CD14-positive monocyte (primary cell): ENCODE results near the gene STARD13. TPM values are rescaled to one million over a fixed set of nuclear protein-coding genes. Genes with fewer than 3 reads are reported as not detected.

Experiments used
- DNase-seq, 3 donors: peaks; one replicate each; pipeline ENCODE4 v3.0.0-alpha.2; 2011 to 2022
- H2AFZ ChIP-seq: 2 replicates; pipeline ENCODE4 v1.6.0; 2012; ENCODE audit warnings: mild to moderate bottlenecking, low read depth, low read length, inconsistent platforms; ENCODE audit not compliant: insufficient read depth, poor library complexity, severe bottlenecking
- H3K27ac ChIP-seq, 2 donors: 1 replicate in 1 of 2; 2 replicates in 1 of 2; pipeline ENCODE4 v1.5.1; 2012 to 2013; ENCODE audit warnings: low read length in 2 of 2, control low read depth in 1 of 2, inconsistent platforms in 1 of 2, low read depth in 1 of 2, mild to moderate bottlenecking in 1 of 2
- H3K27me3 ChIP-seq, 2 donors: one replicate each; pipeline versions ENCODE4 v1.6.0 to v1.6.1; 2011 to 2013; ENCODE audit warnings: low read length in 2 of 2; ENCODE audit not compliant: control insufficient read depth in 2 of 2, insufficient read depth in 2 of 2
- H3K36me3 ChIP-seq, 2 donors: replicated peaks in 1 of 2; 1 replicate in 1 of 2; 2 replicates in 1 of 2; pipeline versions ENCODE4 v1.5.1 to v1.6.1; 2012 to 2013; ENCODE audit warnings: low read length in 2 of 2, control low read depth in 1 of 2, inconsistent platforms in 1 of 2, mild to moderate bottlenecking in 1 of 2; ENCODE audit not compliant: insufficient read depth in 2 of 2, control insufficient read depth in 1 of 2
- H3K4me1 ChIP-seq, 2 donors: 1 replicate in 1 of 2; 2 replicates in 1 of 2; pipeline versions ENCODE4 v1.5.1 to v1.6.1; 2012 to 2013; ENCODE audit warnings: low read length in 2 of 2, control low read depth in 1 of 2, inconsistent platforms in 1 of 2, mild to moderate bottlenecking in 1 of 2, moderate library complexity in 1 of 2; ENCODE audit not compliant: insufficient read depth in 2 of 2, control insufficient read depth in 1 of 2
- H3K4me2 ChIP-seq: replicated peaks from 2 replicates; pipeline ENCODE3; 2012; ENCODE audit warnings: low read length, moderate library complexity, mild to moderate bottlenecking; ENCODE audit not compliant: poor library complexity, severe bottlenecking; ENCODE audit errors: extremely low read depth
- H3K4me3 ChIP-seq, 3 experiments: fragments of 200-600 bp in 1 of 3; sonication (generic) in 1 of 3; replicated peaks in 1 of 3; 1 replicate in 2 of 3; 2 replicates in 1 of 3; pipeline ENCODE4 v1.5.1; 2011 to 2013; ENCODE audit warnings: low read length in 3 of 3, mild to moderate bottlenecking in 3 of 3, control low read depth in 2 of 3, low read depth in 2 of 3, inconsistent platforms in 1 of 3, moderate library complexity in 1 of 3
- H3K79me2 ChIP-seq: 2 replicates; pipeline ENCODE4 v1.6.0; 2012; ENCODE audit warnings: mild to moderate bottlenecking, control low read depth, inconsistent platforms, low read length, moderate library complexity; ENCODE audit not compliant: insufficient read depth
- H3K9ac ChIP-seq: 2 replicates; pipeline ENCODE4 v1.6.0; 2017; ENCODE audit warnings: low read length, mild to moderate bottlenecking; ENCODE audit not compliant: insufficient read depth, poor library complexity, severe bottlenecking
- H3K9me3 ChIP-seq, 2 donors: replicated peaks in 1 of 2; 1 replicate in 1 of 2; 2 replicates in 1 of 2; pipeline versions ENCODE4 v1.5.1 to v1.6.1; 2012 to 2013; ENCODE audit warnings: low read length in 2 of 2, control low read depth in 1 of 2; ENCODE audit not compliant: control insufficient read depth in 1 of 2, insufficient read depth in 1 of 2
- H4K20me1 ChIP-seq: 2 replicates; pipeline ENCODE4 v1.6.0; 2012; ENCODE audit warnings: mild to moderate bottlenecking, low read length, control low read depth, moderate library complexity; ENCODE audit not compliant: insufficient read depth
- H3K27ac Mint-ChIP-seq, 7 donors: one replicate each; pipeline ENCODE4 v1.8.0; 2020; ENCODE audit warnings: mild to moderate bottlenecking in 7 of 7, mixed read lengths in 7 of 7, moderate library complexity in 6 of 7, inconsistent platforms in 2 of 7
- H3K27me3 Mint-ChIP-seq, 3 donors: one replicate each; pipeline ENCODE4 v1.8.0; 2021 to 2022; ENCODE audit warnings: low read depth in 3 of 3, mild to moderate bottlenecking in 3 of 3, mixed read lengths in 3 of 3, moderate library complexity in 3 of 3, inconsistent platforms in 1 of 3
- H3K36me3 Mint-ChIP-seq, 2 donors: one replicate each; pipeline ENCODE4 v1.8.0; 2020; ENCODE audit warnings: mixed read lengths in 2 of 2, inconsistent platforms in 1 of 2, mild to moderate bottlenecking in 1 of 2
- H3K4me1 Mint-ChIP-seq: one replicate; pipeline ENCODE4 v1.8.0; 2020; ENCODE audit warnings: mild to moderate bottlenecking, mixed read lengths
- H3K4me3 Mint-ChIP-seq, 2 donors: one replicate each; pipeline ENCODE4 v1.8.0; 2020; ENCODE audit warnings: mild to moderate bottlenecking in 2 of 2, mixed read lengths in 2 of 2, moderate library complexity in 1 of 2
- H3K9me3 Mint-ChIP-seq, 7 donors: one replicate each; pipeline ENCODE4 v1.8.0; 2020 to 2022; ENCODE audit warnings: mixed read lengths in 7 of 7, mild to moderate bottlenecking in 6 of 7, moderate library complexity in 6 of 7, inconsistent platforms in 2 of 7
- WGBS: methylation state at CpG from one replicate; pipeline ENCODE4 v1.1.5; 2013; ENCODE audit warnings: missing lambda C conversion rate; ENCODE audit not compliant: insufficient coverage; 5-methylcytosine and 5-hydroxymethylcytosine counted together
- intact Hi-C, 2 donors: fragments of 100-400 bp; cut with micrococcal nuclease; formaldehyde crosslinking; loops; one replicate each; pipeline versions ENCODE4 v1.15.0 to v1.15.1; 2023
- polyA plus RNA-seq, 3 donors: library from polyadenylated mRNA; depleted of rRNA in 1 of 3; unstranded in 2 of 3; stranded (reverse) in 1 of 3; fragments of 300-500 nt in 2 of 3; fragments of >200 nt in 1 of 3; fragmentation: Illumina TruSeq in 2 of 3; gene quantifications; 1 replicate in 2 of 3; 2 replicates in 1 of 3; pipeline ENCODE4 v1.2.3, GENCODE V29; 2012 to 2021
- TF ChIP-seq, protein P1 (sequence below): fragments of 200-600 bp; IDR thresholded peaks from one replicate; pipeline ENCODE4 v1.8.0; 2022; ENCODE audit warnings: antibody characterized with exemption, mild to moderate bottlenecking

STARD13 gene
- polyA plus RNA-seq, 3 donors: 0.37 to 0.69 (median 0.60) TPM

DNA sequence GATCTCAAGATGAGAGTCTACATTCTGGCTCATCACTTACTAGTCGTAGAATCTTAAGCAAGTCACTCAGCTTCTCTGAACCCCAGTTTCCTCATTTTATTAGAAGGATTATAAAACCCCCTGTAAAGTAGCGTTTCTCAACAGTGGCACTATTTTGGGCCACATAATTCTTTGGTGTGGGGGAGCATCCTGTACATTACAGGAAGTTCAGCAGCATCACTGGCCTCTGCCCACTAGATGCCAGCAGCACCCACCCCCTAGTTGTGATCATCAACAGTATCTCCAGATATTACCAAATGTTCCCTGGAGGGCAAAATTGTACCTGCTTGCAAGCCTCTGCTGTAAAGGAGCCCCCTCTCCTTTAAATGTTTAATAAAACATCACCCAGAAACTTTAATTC, 22.6 kb downstream of the STARD13 start:
- intact Hi-C loops: no loop called here
- Histone ChIP-seq H3K79me2 (no peaks in the 10 kb centered on the region), H3K9me3 (no peaks in the 10 kb centered on the region), H3K4me1 (peaks cover 8 to 11% of the 10 kb centered on the region in 2 donors), H3K9ac (no peak overlapping the region), H4K20me1 (no peaks in the 10 kb centered on the region), H3K36me3 (no peaks in the 10 kb centered on the region), H3K4me2 (no peak overlapping the region), H3K27ac (peak overlapping the region in 1 of 2 donors; percentile 23), H3K4me3 (no peak overlapping the region), H3K27me3 (no peaks in the 10 kb centered on the region), H2AFZ (peak overlapping the region; percentile 13)
- Mint-ChIP-seq H3K27ac (peak overlapping the region in 5 of 7 donors; percentile 7 to 89 (median 72)), H3K9me3 (no peaks in the 10 kb centered on the region), H3K27me3 (no peaks in the 10 kb centered on the region), H3K4me3 (no peak overlapping the region), H3K4me1 (peaks cover 27% of the 10 kb centered on the region), H3K36me3 (no peaks in the 10 kb centered on the region)
- no CpG with 5 or more reads among the region's 2 CpGs for WGBS
- peak; percentile 14 to 53 (median 32) for DNase-seq
- TF ChIP-seq, protein P1, sequence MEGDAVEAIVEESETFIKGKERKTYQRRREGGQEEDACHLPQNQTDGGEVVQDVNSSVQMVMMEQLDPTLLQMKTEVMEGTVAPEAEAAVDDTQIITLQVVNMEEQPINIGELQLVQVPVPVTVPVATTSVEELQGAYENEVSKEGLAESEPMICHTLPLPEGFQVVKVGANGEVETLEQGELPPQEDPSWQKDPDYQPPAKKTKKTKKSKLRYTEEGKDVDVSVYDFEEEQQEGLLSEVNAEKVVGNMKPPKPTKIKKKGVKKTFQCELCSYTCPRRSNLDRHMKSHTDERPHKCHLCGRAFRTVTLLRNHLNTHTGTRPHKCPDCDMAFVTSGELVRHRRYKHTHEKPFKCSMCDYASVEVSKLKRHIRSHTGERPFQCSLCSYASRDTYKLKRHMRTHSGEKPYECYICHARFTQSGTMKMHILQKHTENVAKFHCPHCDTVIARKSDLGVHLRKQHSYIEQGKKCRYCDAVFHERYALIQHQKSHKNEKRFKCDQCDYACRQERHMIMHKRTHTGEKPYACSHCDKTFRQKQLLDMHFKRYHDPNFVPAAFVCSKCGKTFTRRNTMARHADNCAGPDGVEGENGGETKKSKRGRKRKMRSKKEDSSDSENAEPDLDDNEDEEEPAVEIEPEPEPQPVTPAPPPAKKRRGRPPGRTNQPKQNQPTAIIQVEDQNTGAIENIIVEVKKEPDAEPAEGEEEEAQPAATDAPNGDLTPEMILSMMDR: peak; percentile 29

DNA sequence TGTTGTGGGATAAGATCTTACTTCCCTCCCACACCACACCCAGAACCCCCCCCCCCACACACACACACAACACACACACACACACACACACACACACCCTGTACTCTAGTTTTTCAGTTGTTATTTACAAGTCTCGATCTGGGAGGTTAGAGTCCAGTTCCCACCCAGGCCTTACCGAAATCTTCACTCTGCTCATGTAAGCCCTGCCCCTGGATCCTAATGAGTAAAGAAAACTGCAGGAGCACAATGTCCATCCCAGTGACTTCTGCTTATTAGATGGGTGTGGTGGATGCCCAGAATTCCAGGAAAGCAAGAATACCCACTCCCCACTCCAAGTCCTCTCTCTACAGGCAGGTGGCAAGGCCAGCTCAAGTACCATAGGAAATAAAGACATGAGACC, 23.0 kb downstream of the STARD13 start:
- H3K4me1 Mint-ChIP-seq: peaks cover 27% of the 10 kb centered on the region
- Histone ChIP-seq H3K4me1 (peaks cover 8 to 11% of the 10 kb centered on the region in 2 donors), H3K9me3 (no peaks in the 10 kb centered on the region), H3K27ac (peak overlapping the region in 1 of 2 donors; percentile 23), H3K4me2 (no peak overlapping the region), H3K79me2 (no peaks in the 10 kb centered on the region), H3K36me3 (no peaks in the 10 kb centered on the region), H3K27me3 (no peaks in the 10 kb centered on the region), H2AFZ (peak overlapping the region; percentile 13), H3K4me3 (no peak overlapping the region), H4K20me1 (no peaks in the 10 kb centered on the region), H3K9ac (no peak overlapping the region)
- no peaks in the 10 kb centered on the region for H3K9me3 Mint-ChIP-seq
- no peaks in the 10 kb centered on the region for H3K27me3 Mint-ChIP-seq
- H3K4me3 Mint-ChIP-seq: no peak overlapping the region
- no peak for DNase-seq
- intact Hi-C loops: no loop called here
- H3K27ac Mint-ChIP-seq: peak overlapping the region; percentile 7 to 89 (median 37)
- H3K36me3 Mint-ChIP-seq: no peaks in the 10 kb centered on the region
- TF ChIP-seq, protein P1: no peak
- 60% methylated on average over 1 of the region's 2 CpGs for WGBS
